GM23248 (cell line): ENCODE measurements around the gene CRACDL.

Experiments used
- EZH2 ChIP-seq: fragments of 200-600 bp; sonication (generic); IDR thresholded peaks from 2 replicates; pipeline ENCODE4 v1.6.1; 2018; ENCODE audit warnings: antibody characterized with exemption, mild to moderate bottlenecking; ENCODE audit not compliant: insufficient read depth, poor library complexity, severe bottlenecking
- EZH2phosphoT487 ChIP-seq: fragments of 200-600 bp; sonication (generic); IDR thresholded peaks from 2 replicates; pipeline ENCODE4 v1.6.1; 2018; ENCODE audit warnings: antibody characterized with exemption, moderate library complexity, mild to moderate bottlenecking, low read depth; ENCODE audit not compliant: insufficient read depth

DNA sequence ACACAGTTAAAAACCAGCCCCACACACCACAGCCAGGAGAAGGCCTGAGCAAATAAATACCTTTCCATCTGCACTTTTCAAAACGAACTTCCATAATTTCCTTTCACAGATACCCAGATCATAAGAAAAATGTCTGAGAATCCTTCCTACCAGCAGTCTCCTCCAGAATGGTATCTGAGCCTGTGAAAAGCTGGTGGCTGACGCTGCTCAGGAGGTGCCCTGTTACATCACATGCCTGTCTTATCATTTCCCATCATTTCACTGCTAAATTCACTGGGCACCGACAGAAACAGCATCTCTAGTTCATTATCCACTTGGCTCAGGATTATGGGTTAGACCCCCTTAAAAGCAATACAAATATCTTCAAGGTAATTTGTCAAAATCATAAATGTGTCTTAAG, 4.4 kb downstream of the CRACDL start:
- TF ChIP-seq EZH2 (no peak), EZH2phosphoT487 (no peak)
